BLaER1 treated with 17β-estradiol and CSF1 and Interleukin-3, amounts not matched to agents 10 nM and 100 nM (cell line): ENCODE data around the gene SLC35B2.

Source experiments
- H3K27ac ChIP-seq, 11 experiments: shearing (Covaris generic); formaldehyde crosslinking; 2 replicates each; pipeline ENCODE4 v1.8.1; 2022
- H3K27me3 ChIP-seq, 11 experiments: shearing (Covaris generic); formaldehyde crosslinking; 2 replicates each; pipeline ENCODE4 v1.8.1; 2022
- H3K36me3 ChIP-seq, 11 experiments: shearing (Covaris generic); formaldehyde crosslinking; 2 replicates each; pipeline ENCODE4 v1.8.1; 2022
- H3K4me1 ChIP-seq, 10 experiments: shearing (Covaris generic); formaldehyde crosslinking; 2 replicates each; pipeline ENCODE4 v1.8.1; 2022
- H3K4me2 ChIP-seq, 11 experiments: shearing (Covaris generic); formaldehyde crosslinking; 2 replicates each; pipeline ENCODE4 v1.8.1; 2022
- H3K4me3 ChIP-seq, 10 experiments: shearing (Covaris generic); formaldehyde crosslinking; 2 replicates each; pipeline ENCODE4 v1.8.1; 2022
- H3K9ac ChIP-seq, 11 experiments: shearing (Covaris generic); formaldehyde crosslinking; 2 replicates each; pipeline ENCODE4 v1.8.1; 2022
- H3K9me3 ChIP-seq, 11 experiments: shearing (Covaris generic); formaldehyde crosslinking; replicated peaks in 1 of 11; 2 replicates each; pipeline ENCODE4 v1.8.1; 2022
- H4K20me1 ChIP-seq, 11 experiments: shearing (Covaris generic); formaldehyde crosslinking; 2 replicates each; pipeline ENCODE4 v1.8.1; 2022
- Cebpa-rat ChIP-seq, 11 experiments: shearing (Covaris generic); IDR thresholded peaks; 2 replicates each; pipeline ENCODE4 v1.8.1; 2022

Gene SLC35B2

GRCh38 chr6:44301106-44301505 lies 43.8 kb upstream of the SLC35B2 start:
- Histone ChIP-seq H3K4me2 (no peak overlapping the region), H3K9ac (no peak overlapping the region), H3K4me1 (peaks cover 0 to 17% (median 0%) of the 10 kb centered on the region in 10 experiments; a peak in 7 of 20 replicates), H3K4me3 (no peak overlapping the region), H3K27me3 (peaks cover 31 to 45% (median 36%) of the 10 kb centered on the region in 11 experiments), H3K9me3 (no peaks in the 10 kb centered on the region), H4K20me1 (peaks cover 0 to 91% (median 41%) of the 10 kb centered on the region in 11 experiments; a peak in 17 of 22 replicates), H3K27ac (no peak overlapping the region), H3K36me3 (peaks cover 61 to 79% (median 65%) of the 10 kb centered on the region in 11 experiments)
- no peak for TF ChIP-seq Cebpa-rat (IDR thresholded peaks at IDR 0.05)

GRCh38 chr6:44300292-44300823 lies 43.0 kb upstream of the SLC35B2 start:
- H3K9me3 ChIP-seq: no peaks in the 10 kb centered on the region
- H3K4me3 ChIP-seq: no peak overlapping the region
- no peak for TF ChIP-seq Cebpa-rat (IDR thresholded peaks at IDR 0.05)
- H3K9ac ChIP-seq: no peak overlapping the region
- H3K36me3 ChIP-seq: peaks cover 53 to 72% (median 58%) of the 10 kb centered on the region in 11 experiments
- no peak overlapping the region for H3K27ac ChIP-seq
- peaks cover 36 to 52% (median 42%) of the 10 kb centered on the region in 11 experiments for H3K27me3 ChIP-seq
- peaks cover 0 to 91% (median 43%) of the 10 kb centered on the region in 11 experiments; a peak in 17 of 22 replicates for H4K20me1 ChIP-seq
- peaks cover 0 to 17% (median 0%) of the 10 kb centered on the region in 10 experiments; a peak in 7 of 20 replicates for H3K4me1 ChIP-seq
- no peak overlapping the region for H3K4me2 ChIP-seq

- H4K20me1 ChIP-seq: peaks cover 0 to 86% (median 43%) of the 10 kb centered on the region in 11 experiments; a peak in 17 of 22 replicates
- peaks cover 38 to 57% (median 43%) of the 10 kb centered on the region in 11 experiments for H3K36me3 ChIP-seq
- no peak overlapping the region for H3K4me3 ChIP-seq
- no peaks in the 10 kb centered on the region for H3K9me3 ChIP-seq
- H3K4me1 ChIP-seq: peaks cover 0 to 17% (median 0%) of the 10 kb centered on the region in 10 experiments; a peak in 7 of 20 replicates
- H3K27me3 ChIP-seq: peaks cover 38 to 59% (median 43%) of the 10 kb centered on the region in 11 experiments
- no peak overlapping the region for H3K4me2 ChIP-seq
- H3K9ac ChIP-seq: no peak overlapping the region
- TF ChIP-seq Cebpa-rat (IDR thresholded peaks at IDR 0.05): no peak
- no peak overlapping the region for H3K27ac ChIP-seq
These were observed 41.5 kb upstream of the SLC35B2 start for GRCh38 chr6:44298864-44299263.

GRCh38 chr6:44298055-44298803 lies 40.9 kb upstream of the SLC35B2 start:
- Histone ChIP-seq H3K4me1 (peaks cover 0 to 17% (median 0%) of the 10 kb centered on the region in 10 experiments; a peak in 7 of 20 replicates), H3K9me3 (no peaks in the 10 kb centered on the region), H3K36me3 (peaks cover 32 to 51% (median 37%) of the 10 kb centered on the region in 11 experiments), H3K4me3 (no peak overlapping the region), H3K27me3 (peaks cover 38 to 59% (median 43%) of the 10 kb centered on the region in 11 experiments), H3K9ac (no peak overlapping the region), H3K27ac (no peak overlapping the region), H4K20me1 (peaks cover 0 to 82% (median 43%) of the 10 kb centered on the region in 11 experiments; a peak in 17 of 22 replicates), H3K4me2 (no peak overlapping the region)
- no peak for TF ChIP-seq Cebpa-rat (IDR thresholded peaks at IDR 0.05)

- no peak overlapping the region for H3K9ac ChIP-seq
- H3K4me1 ChIP-seq: peaks cover 0 to 9% (median 0%) of the 10 kb centered on the region in 10 experiments; a peak in 7 of 20 replicates
- peaks cover 38 to 59% (median 43%) of the 10 kb centered on the region in 11 experiments for H3K27me3 ChIP-seq
These were observed 40.0 kb upstream of the SLC35B2 start for GRCh38 chr6:44297063-44298038.

GRCh38 chr6:44294832-44295791 lies 37.8 kb upstream of the SLC35B2 start:
- H4K20me1 ChIP-seq: peaks cover 0 to 50% (median 33%) of the 10 kb centered on the region in 11 experiments; a peak in 17 of 22 replicates
- no peaks in the 10 kb centered on the region for H3K4me1 ChIP-seq
- TF ChIP-seq Cebpa-rat (IDR thresholded peaks at IDR 0.05): no peak
- H3K9me3 ChIP-seq: no peaks in the 10 kb centered on the region
- peaks cover 2 to 20% (median 6%) of the 10 kb centered on the region in 11 experiments; a peak in 21 of 22 replicates for H3K36me3 ChIP-seq
- no peak overlapping the region for H3K4me3 ChIP-seq
- H3K27me3 ChIP-seq: peaks cover 38 to 59% (median 44%) of the 10 kb centered on the region in 11 experiments
- no peak overlapping the region for H3K4me2 ChIP-seq
- H3K27ac ChIP-seq: no peak overlapping the region
- no peak overlapping the region for H3K9ac ChIP-seq

More at GRCh38 chr6:44297063-44298038, 40.0 kb upstream of the SLC35B2 start:
- Histone ChIP-seq H4K20me1 (peaks cover 0 to 73% (median 42%) of the 10 kb centered on the region in 11 experiments; a peak in 17 of 22 replicates), H3K4me2 (no peak overlapping the region), H3K27ac (no peak overlapping the region), H3K4me3 (no peak overlapping the region), H3K36me3 (peaks cover 23 to 42% (median 28%) of the 10 kb centered on the region in 11 experiments), H3K9me3 (no peaks in the 10 kb centered on the region)
- TF ChIP-seq Cebpa-rat (IDR thresholded peaks at IDR 0.05): no peak

GRCh38 chr6:44292661-44293365 lies 35.5 kb upstream of the SLC35B2 start:
- peaks cover 0 to 35% (median 18%) of the 10 kb centered on the region in 11 experiments; a peak in 16 of 22 replicates for H4K20me1 ChIP-seq
- H3K9ac ChIP-seq: no peak overlapping the region
- H3K27ac ChIP-seq: no peak overlapping the region
- H3K9me3 ChIP-seq: no peaks in the 10 kb centered on the region
- H3K4me1 ChIP-seq: no peaks in the 10 kb centered on the region
- H3K4me3 ChIP-seq: no peak overlapping the region
- no peak for TF ChIP-seq Cebpa-rat (IDR thresholded peaks at IDR 0.05)
- H3K36me3 ChIP-seq: 0 out of 22 replicates have a peak, but pooled peaks cover 0 to under 1% (median 0%) of the 10 kb centered on the region in 11 experiments
- H3K4me2 ChIP-seq: no peak overlapping the region
- peaks cover 23 to 45% (median 26%) of the 10 kb centered on the region in 11 experiments for H3K27me3 ChIP-seq
